Measurements from ENCODE around the gene TMEM242.

TMEM242 gene

GRCh38 chr6:157246048-157246630 lies 77.2 kb downstream of the TMEM242 start:
- no peak for DNase-seq

- no peak for DNase-seq
Measured at GRCh38 chr6:157245436-157245835, 77.9 kb downstream of the TMEM242 start.

- DNase-seq = no peak
Measured at GRCh38 chr6:157244780-157245179, 78.5 kb downstream of the TMEM242 start.

- no peak for DNase-seq
Measured at GRCh38 chr6:157244175-157244574, 79.1 kb downstream of the TMEM242 start.

GRCh38 chr6:157242791-157243190 lies 80.5 kb downstream of the TMEM242 start:
- no peak for DNase-seq

- no peak for DNase-seq
Measured at GRCh38 chr6:157240960-157241311, 82.4 kb downstream of the TMEM242 start.

- DNase-seq = no peak
Measured at GRCh38 chr6:157240059-157240959, 83.0 kb downstream of the TMEM242 start.

GRCh38 chr6:157239671-157240058 lies 83.7 kb downstream of the TMEM242 start:
- DNase-seq = no peak
